GM12878 (cell line): Measurements from ENCODE around the gene HYAL1. TPM values are rescaled to one million over a fixed set of nuclear protein-coding genes. Genes with fewer than 3 reads are reported as not detected.
A peak's percentile ranks its signal among the peaks of the same experiment; 100 is the strongest.

ENCODE experiments used
- EP300 ChIP-seq, 2 experiments: fragments of 150-350 bp in 1 of 2; IDR thresholded peaks; 2 replicates each; pipeline ENCODE4 v1.6.1; 2011 to 2012; ENCODE audit warnings: low read depth in 2 of 2, low read length in 2 of 2, borderline replicate concordance in 1 of 2, improper control_type of control experiment in 1 of 2, inconsistent platforms in 1 of 2; ENCODE audit not compliant: control insufficient read depth in 1 of 2
- KDM1A ChIP-seq: fragments of 200-600 bp; sonication (generic); IDR thresholded peaks from 2 replicates; pipeline ENCODE4 v1.6.1; 2016; ENCODE audit warnings: borderline replicate concordance
- NFYA ChIP-seq: IDR thresholded peaks from 2 replicates; pipeline ENCODE4 v1.6.1; 2011; ENCODE audit warnings: low read depth, mild to moderate bottlenecking, low read length, improper control_type of control experiment, borderline replicate concordance
- NFYB ChIP-seq: IDR thresholded peaks from 2 replicates; pipeline ENCODE4 v1.6.1; 2011; ENCODE audit warnings: low read depth, mild to moderate bottlenecking, low read length, improper control_type of control experiment, moderate library complexity; ENCODE audit not compliant: insufficient read depth
- NR2C1 ChIP-seq: fragments of 450-650 bp; IDR thresholded peaks from 2 replicates; pipeline ENCODE4 v1.6.1; 2017; ENCODE audit warnings: antibody characterized with exemption, mild to moderate bottlenecking, moderate library complexity
- NR2C2 ChIP-seq: IDR thresholded peaks from 2 replicates; pipeline ENCODE4 v1.6.1; 2011; ENCODE audit warnings: borderline replicate concordance, low read depth; ENCODE audit not compliant: control insufficient read depth, insufficient read length
- POLR2A ChIP-seq: IDR thresholded peaks from 2 replicates; pipeline ENCODE4 v1.6.1; 2011; ENCODE audit warnings: low read depth, mild to moderate bottlenecking, low read length
- POLR2AphosphoS5 ChIP-seq: IDR thresholded peaks from 2 replicates; pipeline ENCODE4 v1.6.1; 2011; ENCODE audit warnings: mild to moderate bottlenecking, low read length, inconsistent platforms
- RUNX3 ChIP-seq: IDR thresholded peaks from 2 replicates; pipeline ENCODE4 v1.6.1; 2012; ENCODE audit warnings: low read length, inconsistent platforms
- SMAD1 ChIP-seq: fragments of 450-650 bp; IDR thresholded peaks from 2 replicates; pipeline ENCODE4 v1.6.1; 2018; ENCODE audit warnings: mild to moderate bottlenecking, low read depth; ENCODE audit not compliant: partially characterized antibody
- SP1 ChIP-seq: IDR thresholded peaks from one replicate; pipeline ENCODE4 v1.6.1; 2011; ENCODE audit warnings: low read depth, low read length
- SPI1 ChIP-seq: IDR thresholded peaks from 2 replicates; pipeline ENCODE4 v1.6.1; 2011; ENCODE audit warnings: low read depth, mild to moderate bottlenecking, low read length, moderate library complexity, borderline replicate concordance; ENCODE audit not compliant: insufficient read depth
- SREBF1 ChIP-seq: IDR thresholded peaks from 2 replicates; pipeline ENCODE4 v1.6.1; 2012; ENCODE audit warnings: mild to moderate bottlenecking, low read length
- STAT1 ChIP-seq: fragments of 450-650 bp; conservative IDR thresholded peaks from 2 replicates; pipeline ENCODE4 v1.6.1; 2014; ENCODE audit warnings: antibody characterized with exemption, mild to moderate bottlenecking
- SUZ12 ChIP-seq: fragments of 200-600 bp; sonication (generic); IDR thresholded peaks from one replicate; pipeline ENCODE4 v1.6.1; 2018; ENCODE audit warnings: antibody characterized with exemption, mild to moderate bottlenecking; ENCODE audit not compliant: unreplicated experiment
- TCF7 ChIP-seq: IDR thresholded peaks from 2 replicates; pipeline ENCODE4 v1.6.1; 2014; ENCODE audit warnings: antibody characterized with exemption, borderline replicate concordance
- ZBTB4 ChIP-seq: fragments of 450-650 bp; formaldehyde crosslinking; IDR thresholded peaks from 2 replicates; pipeline ENCODE4 v1.4.0; 2022; ENCODE audit warnings: mild to moderate bottlenecking, moderate library complexity
- ZNF24 ChIP-seq: fragments of 450-650 bp; IDR thresholded peaks from 2 replicates; pipeline ENCODE4 v1.6.1; 2017; ENCODE audit warnings: antibody characterized with exemption, mild to moderate bottlenecking
- ZZZ3 ChIP-seq: IDR thresholded peaks from 2 replicates; pipeline ENCODE4 v1.6.1; 2011; ENCODE audit warnings: low read depth; ENCODE audit not compliant: control insufficient read depth, insufficient read length
- polyA plus RNA-seq, 11 experiments: library from polyadenylated mRNA; depleted of rRNA in 4 of 11; unstranded in 6 of 11; stranded (reverse) in 5 of 11; fragments of >200 nt; fragmentation: Nextera tagmentation in 4 of 11; fragmentation: Illumina TruSeq in 1 of 11; extraction: Ambion mirVana in 4 of 11; extraction: Trizol in 1 of 11; gene quantifications; 1 replicate in 1 of 11; 2 replicates in 10 of 11; pipeline versions ENCODE4 v1.2.1 to v1.2.3, GENCODE V29; 2011 to 2016; ENCODE audit warnings: inconsistent platforms in 2 of 11, missing spikeins in 2 of 11, low read depth in 1 of 11
- total RNA-seq, 4 experiments: library from RNA; depleted of rRNA in 3 of 4; stranded (reverse); fragments of >200 nt in 3 of 4; fragmentation: Illumina TruSeq in 1 of 4; extraction: Trizol in 1 of 4; gene quantifications; 2 replicates each; pipeline versions ENCODE4 v1.2.1 to v1.2.3, GENCODE V29; 2013 to 2021
- TF ChIP-seq, protein P1 (sequence below): IDR thresholded peaks from 2 replicates; pipeline ENCODE4 v1.6.1; 2011; ENCODE audit warnings: borderline replicate concordance, low read depth, mild to moderate bottlenecking, moderate library complexity, low read length; ENCODE audit not compliant: insufficient read depth, poor library complexity, severe bottlenecking
- TF ChIP-seq, protein P2 (sequence below): fragments of 450-650 bp; IDR thresholded peaks from 2 replicates; pipeline ENCODE4 v1.6.1; 2016; ENCODE audit warnings: mild to moderate bottlenecking, moderate library complexity, borderline replicate concordance

HYAL1 gene
- total and polyA plus RNA-seq, 10 of the 15 experiments (the other 5 are each of a cell fraction or from before 2014, with no cell fraction given), result 0.04 to 0.55 (median 0.18) TPM; not detected in 2

- TF ChIP-seq KDM1A (no peak), ZBTB4 (CRISPR knock-in tag) (peak; percentile 41; the same call in 1 of the 2 replicates), POLR2A (peak; percentile 75), NR2C2 (no peak), TCF7 (no peak), NFYB (no peak), ZZZ3 (no peak), SMAD1 (no peak), RUNX3 (no peak; the same call in 1 of the 2 replicates), POLR2AphosphoS5 (no peak; the same call in 1 of the 2 replicates), SUZ12 (no peak), NFYA (no peak), EP300 (IDR thresholded peaks at IDR 0.05; ENCODE audit: borderline replicate concordance in 1 of 2, control insufficient read depth in 1 of 2, low read depth in 2 of 2, low read length in 2 of 2) (no peak), ZNF24 (0 out of 2 replicates have a peak, but pooled peaks have one; percentile 17), NR2C1 (no peak), SPI1 (no peak), SREBF1 (no peak), STAT1 (no peak), SP1 (peak; percentile 66)
- TF ChIP-seq, protein P1, sequence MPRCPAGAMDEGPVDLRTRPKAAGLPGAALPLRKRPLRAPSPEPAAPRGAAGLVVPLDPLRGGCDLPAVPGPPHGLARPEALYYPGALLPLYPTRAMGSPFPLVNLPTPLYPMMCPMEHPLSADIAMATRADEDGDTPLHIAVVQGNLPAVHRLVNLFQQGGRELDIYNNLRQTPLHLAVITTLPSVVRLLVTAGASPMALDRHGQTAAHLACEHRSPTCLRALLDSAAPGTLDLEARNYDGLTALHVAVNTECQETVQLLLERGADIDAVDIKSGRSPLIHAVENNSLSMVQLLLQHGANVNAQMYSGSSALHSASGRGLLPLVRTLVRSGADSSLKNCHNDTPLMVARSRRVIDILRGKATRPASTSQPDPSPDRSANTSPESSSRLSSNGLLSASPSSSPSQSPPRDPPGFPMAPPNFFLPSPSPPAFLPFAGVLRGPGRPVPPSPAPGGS, result no peak
- TF ChIP-seq, protein P2, sequence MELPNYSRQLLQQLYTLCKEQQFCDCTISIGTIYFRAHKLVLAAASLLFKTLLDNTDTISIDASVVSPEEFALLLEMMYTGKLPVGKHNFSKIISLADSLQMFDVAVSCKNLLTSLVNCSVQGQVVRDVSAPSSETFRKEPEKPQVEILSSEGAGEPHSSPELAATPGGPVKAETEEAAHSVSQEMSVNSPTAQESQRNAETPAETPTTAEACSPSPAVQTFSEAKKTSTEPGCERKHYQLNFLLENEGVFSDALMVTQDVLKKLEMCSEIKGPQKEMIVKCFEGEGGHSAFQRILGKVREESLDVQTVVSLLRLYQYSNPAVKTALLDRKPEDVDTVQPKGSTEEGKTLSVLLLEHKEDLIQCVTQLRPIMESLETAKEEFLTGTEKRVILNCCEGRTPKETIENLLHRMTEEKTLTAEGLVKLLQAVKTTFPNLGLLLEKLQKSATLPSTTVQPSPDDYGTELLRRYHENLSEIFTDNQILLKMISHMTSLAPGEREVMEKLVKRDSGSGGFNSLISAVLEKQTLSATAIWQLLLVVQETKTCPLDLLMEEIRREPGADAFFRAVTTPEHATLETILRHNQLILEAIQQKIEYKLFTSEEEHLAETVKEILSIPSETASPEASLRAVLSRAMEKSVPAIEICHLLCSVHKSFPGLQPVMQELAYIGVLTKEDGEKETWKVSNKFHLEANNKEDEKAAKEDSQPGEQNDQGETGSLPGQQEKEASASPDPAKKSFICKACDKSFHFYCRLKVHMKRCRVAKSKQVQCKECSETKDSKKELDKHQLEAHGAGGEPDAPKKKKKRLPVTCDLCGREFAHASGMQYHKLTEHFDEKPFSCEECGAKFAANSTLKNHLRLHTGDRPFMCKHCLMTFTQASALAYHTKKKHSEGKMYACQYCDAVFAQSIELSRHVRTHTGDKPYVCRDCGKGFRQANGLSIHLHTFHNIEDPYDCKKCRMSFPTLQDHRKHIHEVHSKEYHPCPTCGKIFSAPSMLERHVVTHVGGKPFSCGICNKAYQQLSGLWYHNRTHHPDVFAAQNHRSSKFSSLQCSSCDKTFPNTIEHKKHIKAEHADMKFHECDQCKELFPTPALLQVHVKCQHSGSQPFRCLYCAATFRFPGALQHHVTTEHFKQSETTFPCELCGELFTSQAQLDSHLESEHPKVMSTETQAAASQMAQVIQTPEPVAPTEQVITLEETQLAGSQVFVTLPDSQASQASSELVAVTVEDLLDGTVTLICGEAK, result no peak
Measured at GRCh38 chr3:50260027-50260941, 43.1 kb downstream of the HYAL1 start (continued).
